Measurements from ENCODE around the gene SYCP2.
A peak's percentile ranks its signal among the peaks of the same experiment; 100 is the strongest.

SYCP2 gene

GRCh38 chr20:59947376-59947775 is 13.9 kb upstream of the SYCP2 start:
- Histone ChIP-seq H3K4me2 (ENCODE audit: low read depth, low read length, poor library complexity, severe bottlenecking) (no peak overlapping the region), H3K4me3 (ENCODE audit: insufficient read depth, low read length, poor library complexity, severe bottlenecking) (no peak overlapping the region), H3K27me3 (ENCODE audit: low read length) (no peaks in the 10 kb centered on the region), H3K9me3 (ENCODE audit: insufficient read depth, low read length) (no peaks in the 10 kb centered on the region), H3F3A (ENCODE audit: insufficient read depth) (peaks cover 22% of the 10 kb centered on the region), H3K36me3 (ENCODE audit: low read length) (peaks cover 15% of the 10 kb centered on the region), H3K9me2 (replicated peaks; ENCODE audit: insufficient read depth, low read length) (no peaks in the 10 kb centered on the region), H2AFZ (ENCODE audit: low read depth, low read length, severe bottlenecking) (no peak overlapping the region), H4K20me1 (ENCODE audit: low read depth, low read length) (no peaks in the 10 kb centered on the region), H3K79me2 (ENCODE audit: insufficient read depth, low read length) (no peaks in the 10 kb centered on the region), H3K27ac (ENCODE audit: low read depth, low read length) (peak overlapping the region; percentile 70; the same call in 1 of the 2 replicates), H3K9ac (ENCODE audit: low read length) (no peak overlapping the region)
- TF ChIP-seq CTCF (IDR thresholded peaks at IDR 0.05; ENCODE audit: insufficient read depth, low read length, poor library complexity, severe bottlenecking) (no peak), EZH2phosphoT487 (conservative IDR thresholded peaks at IDR 0.05; ENCODE audit: low read length) (no peak)

- Histone ChIP-seq H4K20me1 (ENCODE audit: low read depth, low read length) (no peaks in the 10 kb centered on the region), H3K79me2 (ENCODE audit: insufficient read depth, low read length) (peaks cover 12% of the 10 kb centered on the region), H3K9ac (ENCODE audit: low read length) (no peak overlapping the region), H3K9me2 (replicated peaks; ENCODE audit: insufficient read depth, low read length) (no peaks in the 10 kb centered on the region), H3F3A (ENCODE audit: insufficient read depth) (peaks cover 30% of the 10 kb centered on the region), H2AFZ (ENCODE audit: low read depth, low read length, severe bottlenecking) (no peak overlapping the region), H3K36me3 (ENCODE audit: low read length) (peaks cover 22% of the 10 kb centered on the region), H3K27ac (ENCODE audit: low read depth, low read length) (no peak overlapping the region), H3K27me3 (ENCODE audit: low read length) (no peaks in the 10 kb centered on the region), H3K4me2 (ENCODE audit: low read depth, low read length, poor library complexity, severe bottlenecking) (no peak overlapping the region), H3K9me3 (ENCODE audit: insufficient read depth, low read length) (no peaks in the 10 kb centered on the region), H3K4me3 (ENCODE audit: insufficient read depth, low read length, poor library complexity, severe bottlenecking) (no peak overlapping the region)
- TF ChIP-seq EZH2phosphoT487 (conservative IDR thresholded peaks at IDR 0.05; ENCODE audit: low read length) (no peak), CTCF (IDR thresholded peaks at IDR 0.05; ENCODE audit: insufficient read depth, low read length, poor library complexity, severe bottlenecking) (no peak)
These were observed 12.3 kb upstream of the SYCP2 start for GRCh38 chr20:59945731-59946130.

- Histone ChIP-seq H3K9me2 (replicated peaks; ENCODE audit: insufficient read depth, low read length) (no peaks in the 10 kb centered on the region), H2AFZ (ENCODE audit: low read depth, low read length, severe bottlenecking) (no peak overlapping the region), H3K27me3 (ENCODE audit: low read length) (no peaks in the 10 kb centered on the region), H4K20me1 (ENCODE audit: low read depth, low read length) (no peaks in the 10 kb centered on the region), H3K4me3 (ENCODE audit: insufficient read depth, low read length, poor library complexity, severe bottlenecking) (no peak overlapping the region), H3K9me3 (ENCODE audit: insufficient read depth, low read length) (no peaks in the 10 kb centered on the region), H3K9ac (ENCODE audit: low read length) (no peak overlapping the region), H3K27ac (ENCODE audit: low read depth, low read length) (no peak overlapping the region), H3F3A (ENCODE audit: insufficient read depth) (peaks cover 30% of the 10 kb centered on the region), H3K4me2 (ENCODE audit: low read depth, low read length, poor library complexity, severe bottlenecking) (no peak overlapping the region), H3K36me3 (ENCODE audit: low read length) (peaks cover 22% of the 10 kb centered on the region), H3K79me2 (ENCODE audit: insufficient read depth, low read length) (peaks cover 15% of the 10 kb centered on the region)
- no peak for TF ChIP-seq CTCF (IDR thresholded peaks at IDR 0.05; ENCODE audit: insufficient read depth, low read length, poor library complexity, severe bottlenecking)
- no peak for TF ChIP-seq EZH2phosphoT487 (conservative IDR thresholded peaks at IDR 0.05; ENCODE audit: low read length)
These were observed 11.7 kb upstream of the SYCP2 start for GRCh38 chr20:59945175-59945574.

All from SU-DHL-6 (cell line).